Fibroblast of the conjunctiva (primary cell): ENCODE data around the gene ZFP2.
"Not testable (repeated sequence)": the region's sequence is repeated elsewhere in the genome, so short reads cannot be mapped to it uniquely, and the experiment has no call there.

Experiments used
- DNase-seq: peaks from one replicate; pipeline ENCODE4 v3.0.0-alpha.2; 2010; ENCODE audit warnings: low read depth

Gene ZFP2

DNA sequence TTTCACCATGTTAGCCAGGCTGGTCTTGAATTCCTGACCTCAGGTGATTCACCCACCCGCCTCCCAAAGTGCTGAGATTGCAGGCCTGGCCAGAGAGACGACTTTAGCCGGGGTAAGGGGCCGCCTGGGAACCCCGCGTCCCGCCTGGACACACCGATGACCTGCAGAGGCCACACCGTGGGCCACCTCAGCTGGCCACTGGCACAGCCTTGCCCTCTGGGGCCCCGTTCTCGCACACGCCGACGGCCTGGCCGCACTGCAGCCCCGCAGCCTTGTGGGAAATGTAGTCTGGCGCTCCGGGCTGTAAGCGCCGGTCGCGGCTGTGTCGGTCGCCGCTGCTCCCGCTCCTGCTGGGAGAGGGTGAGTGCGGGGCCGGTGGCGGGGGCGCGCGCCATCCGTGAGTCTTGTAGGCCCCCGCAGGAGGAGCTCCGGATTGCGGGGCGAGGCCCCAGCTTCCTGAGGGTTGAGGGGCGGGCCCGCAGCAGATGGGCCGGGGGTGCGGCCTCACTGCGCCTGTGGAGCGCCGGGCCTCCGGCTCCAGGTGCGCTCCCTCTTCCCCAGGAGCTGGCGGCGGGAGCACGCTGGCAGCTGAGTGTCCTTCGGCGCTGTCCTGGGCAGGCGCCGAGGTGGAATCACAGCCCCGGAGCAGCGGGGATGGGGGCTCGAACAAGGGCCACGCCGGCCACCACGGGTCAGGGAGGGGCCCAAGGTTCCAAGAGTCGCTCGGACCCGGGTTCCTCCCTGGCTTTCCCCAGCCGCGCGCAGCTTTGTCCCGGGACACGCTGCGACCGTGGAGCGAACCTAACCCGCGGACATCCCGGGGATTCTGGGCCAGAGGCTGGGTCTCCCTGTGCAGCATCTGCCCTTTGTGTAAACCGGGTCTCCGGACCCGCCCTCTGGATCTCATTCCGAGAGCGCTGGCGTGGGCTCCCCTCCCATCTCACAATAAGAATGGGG is at the start of gene ZFP2:
Gene ZFP2, plus strand, starts transcription at position 299 of the 957 bp plus-strand sequence. CDS start 35,401 bp downstream, outside the sequence.
- peak; percentile 5 for DNase-seq

DNA sequence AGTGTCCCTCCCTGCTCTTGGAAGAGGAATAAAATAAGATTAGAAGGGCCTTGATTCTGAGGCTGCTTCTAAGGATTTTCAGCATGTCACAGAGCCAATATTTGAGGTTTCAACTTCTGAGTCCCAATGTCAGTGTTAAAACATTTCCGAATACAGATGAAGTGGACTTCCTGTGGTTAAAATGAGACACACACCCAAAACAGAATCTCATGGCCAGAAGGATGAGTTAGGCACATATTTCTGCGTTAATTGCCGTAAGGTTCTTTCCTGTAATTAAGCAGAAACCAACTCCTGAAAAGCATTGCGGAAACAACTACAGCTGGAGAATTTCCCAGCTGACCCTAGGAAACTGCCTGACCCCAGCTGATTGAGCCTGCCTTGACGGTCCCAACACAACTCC is 46.4 kb upstream of the ZFP2 start:
- no peak for DNase-seq

- no peak for DNase-seq
Measured at GRCh38 chr5:178851951-178852350, 43.8 kb upstream of the ZFP2 start.

DNA sequence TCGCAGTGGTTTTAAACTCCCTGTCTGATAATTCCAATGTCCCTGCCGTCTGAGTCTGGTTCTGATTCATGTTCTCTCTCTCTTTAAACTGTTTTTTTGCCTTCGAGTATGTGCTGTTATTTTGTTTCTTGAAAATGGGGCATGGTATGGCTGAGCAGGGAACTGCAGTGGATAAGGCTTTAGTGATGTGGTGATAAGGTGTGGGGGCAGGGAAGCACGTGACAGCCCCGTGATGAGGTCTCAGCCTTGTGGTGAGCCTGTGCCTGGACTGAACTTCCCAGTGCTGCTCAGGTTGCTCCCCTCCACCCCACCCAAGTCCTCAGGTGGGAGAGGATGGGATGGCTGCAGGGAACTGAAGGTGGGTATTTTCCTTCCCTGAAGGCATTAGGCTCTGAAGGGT is 41.4 kb upstream of the ZFP2 start:
- no peak for DNase-seq

- peak; percentile 85 for DNase-seq
Measured at GRCh38 chr5:178859625-178860521, 35.8 kb upstream of the ZFP2 start, which contains the start of gene ZNF354B. TSS of gene ZNF354B (plus strand) at chr5:178859953. CDS start at chr5:178861048, 1,095 bp downstream.

DNA sequence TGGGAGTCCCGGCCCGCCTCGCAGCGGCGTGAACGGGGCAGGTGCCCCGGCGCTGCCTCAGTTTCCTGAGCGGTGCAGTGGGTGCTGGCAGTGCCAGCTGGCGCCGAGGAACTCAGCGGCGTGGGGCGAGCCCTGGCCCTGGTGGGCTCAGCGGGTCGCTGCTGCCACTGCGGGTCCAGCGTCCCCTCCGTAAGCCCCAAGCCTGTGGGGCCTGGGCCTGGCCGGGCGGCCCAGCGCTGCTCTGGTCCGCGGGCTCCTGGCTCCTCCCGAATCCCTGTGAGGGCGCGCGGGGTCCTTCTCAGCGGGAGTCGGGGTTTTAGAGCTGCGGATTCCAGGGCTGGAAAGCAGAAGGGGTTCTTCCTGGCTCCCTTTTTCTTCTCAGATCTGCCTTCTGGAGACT is 35.1 kb upstream of the ZFP2 start:
- DNase-seq, result not testable (repeated sequence)

GRCh38 chr5:178861627-178862026 is 34.1 kb upstream of the ZFP2 start:
- no peak for DNase-seq

DNA sequence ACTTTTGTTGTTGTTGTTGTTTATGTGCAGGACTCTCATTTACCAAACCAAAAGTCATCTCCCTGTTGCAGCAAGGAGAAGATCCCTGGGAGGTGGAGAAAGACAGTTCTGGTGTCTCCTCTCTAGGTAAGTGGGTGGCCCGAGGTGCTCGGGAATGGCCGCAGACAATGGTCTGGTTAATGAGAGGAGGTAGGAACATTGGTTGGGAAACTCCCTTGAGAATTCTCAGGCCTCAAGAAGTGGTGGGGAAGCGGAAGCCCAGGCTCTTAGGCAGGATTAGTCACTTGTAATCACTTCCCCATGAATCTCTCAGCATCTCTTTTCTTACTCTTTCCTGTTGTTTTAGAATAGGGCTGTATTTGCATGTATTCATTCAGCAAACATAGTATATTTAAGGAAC is 28.8 kb upstream of the ZFP2 start:
- DNase-seq, result no peak

- no peak for DNase-seq
Measured at GRCh38 chr5:178869577-178869976, 26.1 kb upstream of the ZFP2 start.

GRCh38 chr5:178870411-178870810 is 25.3 kb upstream of the ZFP2 start:
- DNase-seq, result no peak

- DNase-seq, result no peak
Measured at GRCh38 chr5:178872302-178872701, 23.4 kb upstream of the ZFP2 start.

- DNase-seq, result not testable (repeated sequence)
Measured at GRCh38 chr5:178883115-178883694, 12.5 kb upstream of the ZFP2 start.

DNA sequence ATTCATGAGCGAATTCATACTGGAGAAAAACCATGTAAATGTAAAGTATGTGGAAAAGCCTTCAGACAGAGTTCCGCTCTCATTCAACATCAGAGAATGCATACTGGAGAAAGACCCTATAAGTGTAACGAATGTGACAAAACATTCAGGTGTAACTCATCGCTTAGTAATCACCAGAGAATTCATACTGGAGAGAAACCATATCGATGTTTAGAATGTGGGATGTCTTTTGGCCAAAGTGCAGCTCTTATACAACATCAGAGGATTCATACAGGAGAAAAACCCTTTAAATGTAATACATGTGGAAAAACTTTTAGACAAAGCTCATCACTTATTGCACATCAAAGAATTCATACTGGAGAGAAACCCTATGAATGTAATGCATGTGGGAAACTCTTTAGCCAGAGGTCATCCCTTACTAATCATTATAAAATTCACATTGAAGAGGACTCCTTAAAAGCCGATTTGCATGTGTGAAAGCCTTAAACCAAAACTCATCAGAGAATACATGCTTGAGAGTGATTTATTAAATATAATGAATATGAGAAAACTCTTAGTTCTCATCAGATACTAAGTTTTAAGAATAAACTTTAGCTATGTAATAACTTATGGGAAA is 11.8 kb upstream of the ZFP2 start:
- DNase-seq, result no peak

GRCh38 chr5:178899289-178899688 is 3.6 kb downstream of the ZFP2 start:
- no peak for DNase-seq

DNA sequence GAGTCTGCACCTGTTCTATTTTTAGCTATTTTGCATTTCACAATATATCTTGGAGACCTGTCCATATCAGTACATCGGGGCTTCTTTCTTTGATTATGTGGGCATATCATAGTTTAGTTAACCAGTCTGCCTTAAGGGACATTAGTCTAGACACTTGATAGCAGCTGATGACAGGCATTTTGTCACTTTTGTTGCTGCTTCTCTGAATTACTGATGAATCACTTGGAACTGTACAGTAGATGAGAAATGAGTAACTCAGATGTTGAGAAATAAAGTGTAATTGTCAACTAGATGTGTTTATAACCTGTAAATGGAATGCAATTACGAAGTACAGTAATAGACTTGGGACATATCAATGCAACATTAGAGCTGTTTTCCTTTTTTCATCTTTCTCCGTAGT is 7.1 kb downstream of the ZFP2 start:
- no peak for DNase-seq

DNA sequence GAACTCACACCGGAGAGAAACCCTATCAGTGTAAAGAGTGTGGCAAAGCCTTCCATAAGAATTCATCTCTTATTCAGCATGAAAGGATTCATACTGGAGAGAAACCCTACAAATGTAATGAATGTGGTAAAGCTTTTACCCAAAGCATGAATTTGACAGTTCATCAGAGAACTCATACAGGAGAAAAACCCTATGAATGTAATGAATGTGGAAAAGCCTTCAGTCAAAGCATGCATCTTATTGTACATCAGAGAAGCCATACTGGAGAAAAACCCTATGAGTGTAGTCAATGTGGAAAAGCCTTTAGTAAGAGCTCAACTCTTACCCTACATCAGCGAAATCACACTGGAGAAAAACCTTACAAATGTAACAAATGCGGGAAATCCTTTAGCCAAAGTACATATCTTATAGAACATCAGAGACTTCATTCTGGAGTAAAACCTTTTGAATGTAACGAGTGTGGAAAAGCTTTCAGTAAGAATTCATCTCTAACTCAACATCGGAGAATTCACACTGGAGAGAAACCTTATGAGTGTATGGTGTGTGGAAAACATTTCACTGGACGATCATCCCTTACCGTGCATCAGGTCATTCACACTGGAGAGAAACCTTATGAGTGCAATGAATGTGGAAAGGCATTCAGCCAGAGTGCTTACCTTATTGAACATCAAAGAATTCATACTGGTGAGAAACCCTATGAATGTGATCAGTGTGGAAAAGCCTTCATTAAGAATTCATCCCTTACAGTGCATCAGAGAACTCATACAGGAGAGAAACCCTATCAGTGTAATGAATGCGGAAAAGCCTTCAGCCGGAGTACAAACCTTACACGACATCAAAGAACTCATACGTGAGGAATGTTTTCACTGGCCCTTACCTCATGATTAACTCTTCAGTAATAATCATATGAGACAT is 36.4 kb downstream of the ZFP2 start:
- DNase-seq, result no peak

- DNase-seq, result peak; percentile 94
Measured at GRCh38 chr5:178940569-178941360, 45.1 kb downstream of the ZFP2 start, which contains the start of gene ZNF454. TSS of gene ZNF454 (plus strand) at chr5:178941198. CDS start at chr5:178942792, 1,594 bp downstream.

GRCh38 chr5:178941361-178941760 is 45.6 kb downstream of the ZFP2 start:
- no peak for DNase-seq

- DNase-seq, result no peak
Measured at GRCh38 chr5:178965465-178966055, 69.8 kb downstream of the ZFP2 start.
